HepG2 (cell line): ENCODE data around the gene TARM1. TPM values are rescaled to one million over a fixed set of nuclear protein-coding genes. Genes with fewer than 3 reads are reported as not detected.

Experiments used
- AHR ChIP-seq: IDR thresholded peaks from 2 replicates; pipeline ENCODE4 v1.6.1; 2018; ENCODE audit warnings: missing genetic modification reagents, missing compliant biosample characterization
- CENPT ChIP-seq: sonication (generic); formaldehyde crosslinking; IDR thresholded peaks from 2 replicates; pipeline ENCODE4 v1.8.0; 2022; ENCODE audit warnings: low read depth, mild to moderate bottlenecking, moderate library complexity, missing genetic modification reagents
- FUBP1 ChIP-seq: sonication (generic); formaldehyde crosslinking; IDR thresholded peaks from 2 replicates; pipeline ENCODE4 v1.5.1; 2020; ENCODE audit warnings: missing genetic modification reagents, mild to moderate bottlenecking, borderline replicate concordance
- GFI1 ChIP-seq: sonication (generic); formaldehyde crosslinking; IDR thresholded peaks from 2 replicates; pipeline ENCODE4 v1.5.0; 2020; ENCODE audit warnings: missing genetic modification reagents, mild to moderate bottlenecking, borderline replicate concordance
- HCFC1 ChIP-seq: fragments of 150-350 bp; IDR thresholded peaks from 2 replicates; pipeline ENCODE4 v1.6.1; 2014; ENCODE audit warnings: low read depth, low read length
- MIER3 ChIP-seq: IDR thresholded peaks from 2 replicates; pipeline ENCODE4 v1.6.1; 2016; ENCODE audit warnings: missing compliant biosample characterization, borderline replicate concordance
- PAF1 ChIP-seq: IDR thresholded peaks from 2 replicates; pipeline ENCODE4 v1.6.1; 2016; ENCODE audit warnings: missing genetic modification reagents, missing compliant biosample characterization
- SOX13 ChIP-seq, 3 experiments: fragments of 450-650 bp in 1 of 3; sonication (generic) in 1 of 3; formaldehyde crosslinking in 1 of 3; IDR thresholded peaks in 2 of 3; conservative IDR thresholded peaks in 1 of 3; 2 replicates each; pipeline versions ENCODE4 v1.5.0 to v1.6.1; 2016 to 2020; ENCODE audit warnings: antibody characterized with exemption in 1 of 3, mild to moderate bottlenecking in 1 of 3, missing compliant biosample characterization in 1 of 3, missing genetic modification reagents in 1 of 3, moderate library complexity in 1 of 3
- SUZ12 ChIP-seq: fragments of 150-350 bp; IDR thresholded peaks from 2 replicates; pipeline ENCODE4 v1.6.1; 2014; ENCODE audit warnings: low read depth, low read length
- ZNF253 ChIP-seq: sonication (generic); formaldehyde crosslinking; IDR thresholded peaks from 2 replicates; pipeline ENCODE4 v1.8.0; 2022; ENCODE audit warnings: mild to moderate bottlenecking, missing genetic modification reagents, borderline replicate concordance
- ZNF354B ChIP-seq: sonication (generic); formaldehyde crosslinking; IDR thresholded peaks from 2 replicates; pipeline ENCODE4 v1.8.0; 2022; ENCODE audit warnings: mild to moderate bottlenecking, missing genetic modification reagents
- ZNF367 ChIP-seq: sonication (generic); formaldehyde crosslinking; IDR thresholded peaks from 2 replicates; pipeline ENCODE4 v1.4.0; 2020; ENCODE audit warnings: missing genetic modification reagents, borderline replicate concordance
- ZNF460 ChIP-seq: sonication (generic); formaldehyde crosslinking; IDR thresholded peaks from 2 replicates; pipeline ENCODE4 v1.5.1; 2020; ENCODE audit warnings: missing genetic modification reagents, mild to moderate bottlenecking, borderline replicate concordance
- ZNF552 ChIP-seq: sonication (generic); formaldehyde crosslinking; IDR thresholded peaks from 2 replicates; pipeline ENCODE4 v1.9.0; 2022; ENCODE audit warnings: missing genetic modification reagents, mild to moderate bottlenecking, borderline replicate concordance
- ZNF563 ChIP-seq: sonication (generic); formaldehyde crosslinking; IDR thresholded peaks from 2 replicates; pipeline ENCODE4 v1.8.0; 2022; ENCODE audit warnings: mild to moderate bottlenecking, moderate library complexity, missing genetic modification reagents
- ZNF616 ChIP-seq: sonication (generic); formaldehyde crosslinking; IDR thresholded peaks from 2 replicates; pipeline ENCODE4 v1.5.0; 2020; ENCODE audit warnings: low read depth, mild to moderate bottlenecking, missing genetic modification reagents
- ZNF652 ChIP-seq: IDR thresholded peaks from 2 replicates; pipeline ENCODE4 v1.6.1; 2016; ENCODE audit warnings: low read depth, borderline replicate concordance
- polyA plus RNA-seq, 8 experiments: library from polyadenylated mRNA; depleted of rRNA in 3 of 8; stranded (reverse) in 7 of 8; unstranded in 1 of 8; fragments of >200 nt; fragmentation: Illumina TruSeq in 4 of 8; extraction: Trizol in 4 of 8; gene quantifications; 2 replicates each; pipeline versions ENCODE4 v1.2.1 to v1.2.3, GENCODE V29; 2011 to 2016; ENCODE audit warnings: low read depth in 4 of 8, missing spikeins in 1 of 8, mixed read lengths in 1 of 8; ENCODE audit not compliant: insufficient read depth in 1 of 8
- total RNA-seq, 5 experiments: library from RNA; depleted of rRNA; stranded (reverse); fragments of >200 nt; fragmentation: Illumina TruSeq; extraction: Trizol; gene quantifications; 2 replicates each; pipeline ENCODE4 v1.2.3, GENCODE V29; 2016; ENCODE audit warnings: low read depth in 1 of 5
- TF ChIP-seq, protein P1 (sequence below): sonication (generic); formaldehyde crosslinking; IDR thresholded peaks from 2 replicates; pipeline ENCODE4 v1.4.0; 2020; ENCODE audit warnings: missing genetic modification reagents
- TF ChIP-seq, protein P2 (sequence below): sonication (generic); formaldehyde crosslinking; IDR thresholded peaks from 2 replicates; pipeline ENCODE4 v1.5.0; 2020; ENCODE audit warnings: mild to moderate bottlenecking, low read depth, missing genetic modification reagents, borderline replicate concordance
- TF ChIP-seq, protein P3 (sequence below): IDR thresholded peaks from 2 replicates; pipeline ENCODE4 v1.6.1; 2016; ENCODE audit warnings: missing biosample characterization, missing genetic modification reagents, low read depth

Gene TARM1
- total and polyA plus RNA-seq, 2 of the 13 experiments (the other 11 are each of a cell fraction or from before 2014, with no cell fraction given): not detected

GRCh38 chr19:54102421-54103169, 21.4 kb upstream of the TARM1 start, which contains the start of gene NDUFA3 (continued):
- TF ChIP-seq, protein P1, sequence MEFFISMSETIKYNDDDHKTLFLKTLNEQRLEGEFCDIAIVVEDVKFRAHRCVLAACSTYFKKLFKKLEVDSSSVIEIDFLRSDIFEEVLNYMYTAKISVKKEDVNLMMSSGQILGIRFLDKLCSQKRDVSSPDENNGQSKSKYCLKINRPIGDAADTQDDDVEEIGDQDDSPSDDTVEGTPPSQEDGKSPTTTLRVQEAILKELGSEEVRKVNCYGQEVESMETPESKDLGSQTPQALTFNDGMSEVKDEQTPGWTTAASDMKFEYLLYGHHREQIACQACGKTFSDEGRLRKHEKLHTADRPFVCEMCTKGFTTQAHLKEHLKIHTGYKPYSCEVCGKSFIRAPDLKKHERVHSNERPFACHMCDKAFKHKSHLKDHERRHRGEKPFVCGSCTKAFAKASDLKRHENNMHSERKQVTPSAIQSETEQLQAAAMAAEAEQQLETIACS (CRISPR knock-in tag): peak; percentile 69
- TF ChIP-seq MIER3 (CRISPR knock-in tag) (peak; percentile 67; the same call in 1 of the 2 replicates), ZNF253 (CRISPR knock-in tag) (no peak), GFI1 (no peak; the same call in 1 of the 2 replicates), FUBP1 (CRISPR knock-in tag) (peak; percentile 26; the same call in 1 of the 2 replicates), ZNF652 (CRISPR knock-in tag) (no peak), ZNF552 (CRISPR knock-in tag) (no peak), ZNF460 (CRISPR knock-in tag) (no peak), ZNF616 (CRISPR knock-in tag) (no peak), ZNF354B (CRISPR knock-in tag) (no peak), CENPT (CRISPR knock-in tag) (no peak), AHR (CRISPR knock-in tag) (peak; percentile 58; the same call in 1 of the 2 replicates), PAF1 (no peak), ZNF563 (no peak), SUZ12 (peak; percentile 90), ZNF367 (CRISPR knock-in tag) (no peak), SOX13 (IDR thresholded peaks at IDR 0.05) (peak; percentile 21; the same call in 1 of the 2 replicates), SOX13 (CRISPR knock-in tag; conservative IDR thresholded peaks at IDR 0.05 in 1 of 2, IDR thresholded peaks at IDR 0.05 in 1 of 2) (peak in 1 of 2 experiments; percentile 35; a peak in 1 of 4 replicates), HCFC1 (peak; percentile 98)
- TF ChIP-seq, protein P2, sequence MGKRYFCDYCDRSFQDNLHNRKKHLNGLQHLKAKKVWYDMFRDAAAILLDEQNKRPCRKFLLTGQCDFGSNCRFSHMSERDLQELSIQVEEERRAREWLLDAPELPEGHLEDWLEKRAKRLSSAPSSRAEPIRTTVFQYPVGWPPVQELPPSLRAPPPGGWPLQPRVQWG (CRISPR knock-in tag): no peak
- TF ChIP-seq, protein P3, sequence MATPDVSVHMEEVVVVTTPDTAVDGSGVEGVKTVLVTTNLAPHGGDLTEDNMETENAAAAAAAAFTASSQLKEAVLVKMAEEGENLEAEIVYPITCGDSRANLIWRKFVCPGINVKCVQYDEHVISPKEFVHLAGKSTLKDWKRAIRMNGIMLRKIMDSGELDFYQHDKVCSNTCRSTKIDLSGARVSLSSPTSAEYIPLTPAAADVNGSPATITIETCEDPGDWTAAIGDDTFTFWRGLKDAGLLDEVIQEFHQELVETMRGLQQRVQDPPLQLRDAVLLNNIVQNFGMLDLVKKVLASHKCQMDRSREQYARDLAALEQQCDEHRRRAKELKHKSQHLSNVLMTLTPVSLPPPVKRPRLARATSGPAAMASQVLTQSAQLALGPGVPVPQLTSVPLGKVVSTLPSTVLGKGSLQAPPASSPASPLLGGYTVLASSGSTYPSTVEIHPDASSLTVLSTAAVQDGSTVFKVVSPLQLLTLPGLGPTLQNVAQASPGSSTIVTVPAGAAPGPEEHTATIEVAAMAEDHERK (CRISPR knock-in tag): peak; percentile 74
